GM12878 (cell line): ENCODE measurements around the gene CNNM3. TPM values are rescaled to one million over a fixed set of nuclear protein-coding genes. Genes with fewer than 3 reads are reported as not detected.

ENCODE experiments used
- ATAC-seq: fragments of 200-7000 bp; cut with Tn5 transposase; 3 replicates; pipeline ENCODE4 v1.9.1; 2020; ENCODE audit warnings: mild to moderate bottlenecking, moderate library complexity
- BruUV-seq: library from RNA; stranded (reverse); fragments of 400-500 nt; replicated peaks from 2 replicates; lab custom pipeline; 2021; lab: Mats Ljungman, UMichigan
- CTCF ChIA-PET: fragments of 300-600 bp; sonication (Branson Sonifier 250); formaldehyde crosslinking; extraction: SDS; loops from one replicate; lab custom pipeline; 2021; ENCODE audit warnings: inconsistent platforms; lab: Yijun Ruan, JAX
- POLR2A ChIA-PET: fragments of 350-600 bp; formaldehyde crosslinking; extraction: SDS; loops from one replicate; lab custom pipeline; 2021; ENCODE audit warnings: inconsistent platforms; lab: Charles Lee
- RAD21 ChIA-PET: fragments of 300-600 bp; sonication (Branson Sonifier 250); formaldehyde crosslinking; loops from one replicate; lab custom pipeline; 2023; ENCODE audit warnings: antibody characterized with exemption; ENCODE audit not compliant: unreplicated experiment; lab: Charles Lee
- SMC1A ChIA-PET: fragments of 300-600 bp; sonication (Branson Sonifier 250); formaldehyde crosslinking; loops from one replicate; lab custom pipeline; 2023; ENCODE audit not compliant: unreplicated experiment, uncharacterized antibody; lab: Charles Lee
- DNase-seq: peaks from one replicate; pipeline ENCODE4 v3.0.0-alpha.2; 2011; ENCODE audit warnings: low read depth, low spot score
- FAIRE-seq: peaks from 3 replicates; lab custom pipeline; 2011; peaks lifted over from hg19 to GRCh38; lab: Jason Lieb, UNC
- H2AFZ ChIP-seq: 2 replicates; pipeline ENCODE4 v1.6.0; 2011; ENCODE audit warnings: low read depth, low read length, control low read depth; ENCODE audit not compliant: control insufficient read depth
- H3K27ac ChIP-seq: 2 replicates; pipeline ENCODE4 v1.5.1; 2011; ENCODE audit warnings: control low read depth; ENCODE audit not compliant: control insufficient read depth, insufficient read depth
- H3K27me3 ChIP-seq, 2 experiments: replicated peaks in 1 of 2; 2 replicates each; pipeline versions ENCODE4 v1.6.0 to v1.6.1; 2011; ENCODE audit warnings: low read length in 1 of 2; ENCODE audit not compliant: control insufficient read depth in 2 of 2, insufficient read depth in 2 of 2
- H3K36me3 ChIP-seq, 2 experiments: 2 replicates each; pipeline ENCODE4 v1.5.1; 2011; ENCODE audit warnings: low read length in 1 of 2; ENCODE audit not compliant: control insufficient read depth in 2 of 2, insufficient read depth in 2 of 2
- H3K4me1 ChIP-seq: 2 replicates; pipeline ENCODE4 v1.6.1; 2011; ENCODE audit warnings: mild to moderate bottlenecking, low read length, moderate library complexity, mixed read lengths; ENCODE audit not compliant: control insufficient read depth, insufficient read depth
- H3K4me2 ChIP-seq: 2 replicates; pipeline ENCODE4 v1.6.0; 2011; ENCODE audit warnings: control low read depth; ENCODE audit not compliant: control insufficient read depth, insufficient read depth
- H3K4me3 ChIP-seq: fragments of 200-600 bp; sonication (generic); 2 replicates; pipeline ENCODE4 v1.5.1; 2016
- H3K79me2 ChIP-seq: 2 replicates; pipeline ENCODE4 v1.6.0; 2011; ENCODE audit warnings: low read length; ENCODE audit not compliant: control insufficient read depth, insufficient read depth
- H3K9ac ChIP-seq: 2 replicates; pipeline ENCODE4 v1.8.0; 2011; ENCODE audit warnings: low read length, control low read depth, mixed read lengths; ENCODE audit not compliant: control insufficient read depth, insufficient read depth
- H3K9me3 ChIP-seq: replicated peaks from 3 replicates; pipeline ENCODE4 v1.5.1; 2011; ENCODE audit warnings: mild to moderate bottlenecking, low read length; ENCODE audit not compliant: control insufficient read depth, insufficient read depth
- H4K20me1 ChIP-seq: 2 replicates; pipeline ENCODE4 v1.6.0; 2011; ENCODE audit not compliant: control insufficient read depth, insufficient read depth
- CEBPZ ChIP-seq: fragments of 150-350 bp; IDR thresholded peaks from 2 replicates; pipeline ENCODE4 v1.6.1; 2016; ENCODE audit warnings: low read depth, low read length
- CHD4 ChIP-seq: fragments of 200-600 bp; sonication (generic); IDR thresholded peaks from 2 replicates; pipeline ENCODE4 v1.6.1; 2016; ENCODE audit warnings: mild to moderate bottlenecking
- IRF4 ChIP-seq: IDR thresholded peaks from 2 replicates; pipeline ENCODE4 v1.6.1; 2011; ENCODE audit warnings: low read depth, low read length
- IRF5 ChIP-seq: fragments of 450-650 bp; IDR thresholded peaks from 2 replicates; pipeline ENCODE4 v1.6.1; 2017; ENCODE audit warnings: borderline replicate concordance
- JUNB ChIP-seq: IDR thresholded peaks from 2 replicates; pipeline ENCODE4 v1.6.1; 2016; ENCODE audit warnings: antibody characterized with exemption, mild to moderate bottlenecking
- MAX ChIP-seq: IDR thresholded peaks from 2 replicates; pipeline ENCODE4 v1.6.1; 2012; ENCODE audit warnings: low read depth, low read length, improper control_type of control experiment
- SIN3A ChIP-seq: IDR thresholded peaks from 2 replicates; pipeline ENCODE4 v1.6.1; 2012; ENCODE audit warnings: low read depth, low read length, improper control_type of control experiment
- STAT1 ChIP-seq: fragments of 450-650 bp; conservative IDR thresholded peaks from 2 replicates; pipeline ENCODE4 v1.6.1; 2014; ENCODE audit warnings: antibody characterized with exemption, mild to moderate bottlenecking
- TBL1XR1 ChIP-seq: IDR thresholded peaks from 2 replicates; pipeline ENCODE4 v1.6.1; 2012; ENCODE audit warnings: low read depth, low read length, improper control_type of control experiment
- WRNIP1 ChIP-seq: IDR thresholded peaks from 2 replicates; pipeline ENCODE4 v1.6.1; 2011; ENCODE audit warnings: low read depth, low read length, improper control_type of control experiment, borderline replicate concordance
- WGBS: methylation state at CpG from one replicate; pipeline ENCODE4 v1.1.6; 2016; ENCODE audit warnings: low lambda C conversion rate; ENCODE audit not compliant: insufficient replicate concordance, insufficient coverage; ENCODE audit errors: missing lambda C conversion rate; 5-methylcytosine and 5-hydroxymethylcytosine counted together
- in situ Hi-C: fragments of 300-500 bp; cut with MboI; formaldehyde crosslinking; loops from 9 replicates; pipeline ENCODE4 v1.14.3; 2018; ENCODE audit warnings: mixed read lengths
- intact Hi-C: fragments of 100-400 bp; cut with micrococcal nuclease; formaldehyde crosslinking; loops from one replicate; pipeline ENCODE4 v1.14.2; 2022; ENCODE audit not compliant: unreplicated experiment
- polyA plus RNA-seq, 11 experiments: library from polyadenylated mRNA; depleted of rRNA in 4 of 11; unstranded in 6 of 11; stranded (reverse) in 5 of 11; fragments of >200 nt; fragmentation: Nextera tagmentation in 4 of 11; fragmentation: Illumina TruSeq in 1 of 11; extraction: Ambion mirVana in 4 of 11; extraction: Trizol in 1 of 11; gene quantifications; 1 replicate in 1 of 11; 2 replicates in 10 of 11; pipeline versions ENCODE4 v1.2.1 to v1.2.3, GENCODE V29; 2011 to 2016; ENCODE audit warnings: inconsistent platforms in 2 of 11, missing spikeins in 2 of 11, low read depth in 1 of 11
- total RNA-seq, 4 experiments: library from RNA; depleted of rRNA in 3 of 4; stranded (reverse); fragments of >200 nt in 3 of 4; fragmentation: Illumina TruSeq in 1 of 4; extraction: Trizol in 1 of 4; gene quantifications; 2 replicates each; pipeline versions ENCODE4 v1.2.1 to v1.2.3, GENCODE V29; 2013 to 2021
- TF ChIP-seq, protein P1 (sequence below): IDR thresholded peaks from 2 replicates; pipeline ENCODE4 v1.6.1; 2012; ENCODE audit warnings: low read depth, low read length, improper control_type of control experiment
- TF ChIP-seq, protein P2 (sequence below): IDR thresholded peaks from 2 replicates; pipeline ENCODE4 v1.6.1; 2011; ENCODE audit warnings: borderline replicate concordance, low read depth, mild to moderate bottlenecking, moderate library complexity, mixed read lengths, low read length; ENCODE audit not compliant: insufficient read depth; ENCODE audit errors: extremely low read length

CNNM3 gene
- total and polyA plus RNA-seq, 10 of the 15 experiments (the other 5 are each of a cell fraction or from before 2014, with no cell fraction given), result 0.72 to 14.3 (median 4.0) TPM

DNA sequence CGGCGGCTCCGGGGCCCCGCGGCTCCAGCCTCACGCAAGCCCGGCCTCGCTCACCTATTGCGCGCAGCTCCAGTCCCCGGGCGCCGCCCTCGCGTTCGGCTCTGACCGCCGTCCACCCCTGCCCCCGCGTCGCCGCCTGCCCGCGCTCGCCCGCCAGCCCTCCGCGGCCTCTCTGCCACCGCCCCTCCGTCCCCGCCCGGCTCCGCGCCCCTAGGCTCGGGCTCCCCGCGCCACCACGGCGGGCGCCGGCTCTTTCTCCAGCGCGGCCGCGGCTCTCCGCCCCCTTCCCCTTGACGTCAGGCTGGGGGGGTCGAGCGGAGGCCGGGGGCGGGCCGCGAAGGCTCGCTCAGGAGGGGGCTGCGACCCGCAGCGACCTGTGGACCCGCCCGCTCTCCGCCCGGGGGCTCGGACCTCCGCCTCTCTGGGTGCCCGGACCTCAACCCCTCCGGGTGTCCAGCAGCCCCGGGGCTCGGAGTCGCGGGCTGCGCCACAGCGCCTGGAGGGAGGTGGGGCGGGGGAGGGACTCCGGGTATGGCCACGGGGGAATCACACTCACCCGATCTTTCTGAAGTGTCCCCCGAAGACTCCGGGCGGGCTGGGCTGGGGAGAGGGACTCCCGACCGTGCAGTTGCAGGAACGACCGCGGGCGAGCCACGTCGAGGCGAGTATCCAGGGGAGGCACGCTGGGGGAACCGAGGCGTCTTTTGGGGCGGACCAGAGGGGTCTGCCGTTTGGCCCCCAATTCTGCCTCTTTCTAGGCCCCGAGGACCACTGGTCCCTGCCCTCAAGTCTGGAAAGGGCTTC, 54.0 kb downstream of the CNNM3 start, which contains the start of gene SEMA4C:
SEMA4C (minus strand) TSS at position 259 of the 804 bp plus-strand sequence. CDS start 2,194 bp downstream, outside the sequence.
- H3K4me1 ChIP-seq, result peaks cover 36% of the 10 kb centered on the region
- FAIRE-seq (no peak), ATAC-seq (peak; percentile 19), DNase-seq (no peak)
- H4K20me1 ChIP-seq, result no peaks in the 10 kb centered on the region
- peak within 1 kb of the TSS; percentile 95 for H3K4me3 ChIP-seq
- CTCF ChIA-PET, result interaction anchor here (1.6 to 2.2 kb wide), 2 partner anchors 12 to 81 kb away, joined by 9 to 22 read pairs; partner anchors contain the start of gene ANKRD39
- no peaks in the 10 kb centered on the region; a peak in 1 of 4 replicates for H3K27me3 ChIP-seq
- 13% methylated on average over 41 of the region's 93 CpGs for WGBS
- peak within 1 kb of the TSS; percentile 86 for H3K27ac ChIP-seq
- in situ Hi-C loops (no loop called here), intact Hi-C loops (loop anchor here (5.0 kb wide), 1 partner anchor 233 kb away; the partner anchor contains the start of gene KANSL3)
- SMC1A ChIA-PET, result interaction anchor here (1.0 to 1.8 kb wide), 4 partner anchors 12 to 93 kb away, joined by 3 to 8 read pairs (median 4); partner anchors contain the start of gene ANKRD39
- POLR2A ChIA-PET, result interaction anchor here (1.3 kb wide), 2 partner anchors 12 to 84 kb away, joined by 4 read pairs; partner anchors contain the start of gene ANKRD39
- H3K9me3 ChIP-seq, result no peaks in the 10 kb centered on the region
- RAD21 ChIA-PET, result interaction anchor here (0.9 to 2.0 kb wide), 4 partner anchors 12 to 242 kb away, joined by 3 to 19 read pairs (median 3); partner anchors contain the start of genes ANKRD36 and ANKRD39
- H3K9ac ChIP-seq, result peak within 1 kb of the TSS; percentile 85
- H2AFZ ChIP-seq, result peak within 1 kb of the TSS; percentile 63
- peaks cover 38% of the 10 kb centered on the region for H3K79me2 ChIP-seq
- BruUV-seq, result no TSS peak
- peak within 1 kb of the TSS; percentile 90 for H3K4me2 ChIP-seq
- H3K36me3 ChIP-seq, result peaks cover 5 to 9% of the 10 kb centered on the region in 2 experiments; a peak in 3 of 4 replicates
- TF ChIP-seq WRNIP1 (no peak), STAT1 (no peak), MAX (no peak), CEBPZ (no peak), IRF5 (no peak), CHD4 (no peak), JUNB (no peak), TBL1XR1 (no peak), SIN3A (no peak), IRF4 (no peak)
- TF ChIP-seq, protein P1, sequence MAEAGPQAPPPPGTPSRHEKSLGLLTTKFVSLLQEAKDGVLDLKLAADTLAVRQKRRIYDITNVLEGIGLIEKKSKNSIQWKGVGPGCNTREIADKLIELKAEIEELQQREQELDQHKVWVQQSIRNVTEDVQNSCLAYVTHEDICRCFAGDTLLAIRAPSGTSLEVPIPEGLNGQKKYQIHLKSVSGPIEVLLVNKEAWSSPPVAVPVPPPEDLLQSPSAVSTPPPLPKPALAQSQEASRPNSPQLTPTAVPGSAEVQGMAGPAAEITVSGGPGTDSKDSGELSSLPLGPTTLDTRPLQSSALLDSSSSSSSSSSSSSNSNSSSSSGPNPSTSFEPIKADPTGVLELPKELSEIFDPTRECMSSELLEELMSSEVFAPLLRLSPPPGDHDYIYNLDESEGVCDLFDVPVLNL, result no peak
- TF ChIP-seq, protein P2, sequence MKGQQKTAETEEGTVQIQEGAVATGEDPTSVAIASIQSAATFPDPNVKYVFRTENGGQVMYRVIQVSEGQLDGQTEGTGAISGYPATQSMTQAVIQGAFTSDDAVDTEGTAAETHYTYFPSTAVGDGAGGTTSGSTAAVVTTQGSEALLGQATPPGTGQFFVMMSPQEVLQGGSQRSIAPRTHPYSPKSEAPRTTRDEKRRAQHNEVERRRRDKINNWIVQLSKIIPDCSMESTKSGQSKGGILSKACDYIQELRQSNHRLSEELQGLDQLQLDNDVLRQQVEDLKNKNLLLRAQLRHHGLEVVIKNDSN, result no peak
